ENCODE results near the gene MICOS13. TPM values are rescaled to one million over a fixed set of nuclear protein-coding genes. Genes with fewer than 3 reads are reported as not detected.
"Not testable (repeated sequence)": the region's sequence is repeated elsewhere in the genome, so short reads cannot be mapped to it uniquely, and the experiment has no call there.

MICOS13 gene
- total RNA-seq, 2 donors from 2014 or later: 29.5 to 38.7 TPM

DNA sequence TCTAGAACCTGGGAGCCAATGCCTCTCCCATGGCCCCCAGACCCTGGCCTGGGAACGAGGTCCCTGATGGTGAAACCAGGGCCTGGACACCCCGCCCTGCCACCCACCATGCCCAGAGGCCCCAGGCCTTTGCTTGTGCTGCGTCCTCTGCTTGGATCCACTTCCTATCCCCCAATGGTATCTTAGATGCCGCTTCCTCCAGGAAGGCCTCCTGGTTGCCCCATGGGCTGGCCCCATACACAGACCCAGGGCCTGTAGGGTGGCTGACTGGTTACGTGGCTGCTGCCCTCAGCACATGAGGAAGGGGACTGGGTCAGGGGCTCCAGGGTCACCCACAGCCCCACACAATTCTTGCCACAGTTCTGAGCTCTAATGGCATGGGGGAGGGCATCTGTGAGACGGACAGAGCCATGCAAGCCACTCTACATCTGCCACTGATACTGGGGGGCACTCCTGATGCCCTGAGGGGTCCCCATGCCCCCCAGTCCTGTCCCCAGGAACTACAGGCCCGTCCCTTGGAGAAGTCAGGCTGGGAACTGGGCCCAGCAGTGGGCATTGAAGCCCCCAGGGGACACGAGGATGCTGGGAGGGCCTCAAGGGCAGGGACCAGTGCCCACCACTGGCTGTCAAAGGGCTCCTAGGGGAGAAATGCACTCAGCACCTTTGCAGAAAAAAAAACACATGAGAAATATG, 14.8 kb upstream of the MICOS13 start:
- Mint-ChIP-seq H3K27ac (peak overlapping the region; percentile 99), H3K9me3 (no peaks in the 10 kb centered on the region), H3K36me3 (ENCODE audit: low read depth) (peaks cover 86% of the 10 kb centered on the region), H3K4me1 (peaks cover under 1% of the 10 kb centered on the region), H3K27me3 (no peaks in the 10 kb centered on the region), H3K4me3 (peak overlapping the region; percentile 99)
- ATAC-seq (replicated peaks): no peak

DNA sequence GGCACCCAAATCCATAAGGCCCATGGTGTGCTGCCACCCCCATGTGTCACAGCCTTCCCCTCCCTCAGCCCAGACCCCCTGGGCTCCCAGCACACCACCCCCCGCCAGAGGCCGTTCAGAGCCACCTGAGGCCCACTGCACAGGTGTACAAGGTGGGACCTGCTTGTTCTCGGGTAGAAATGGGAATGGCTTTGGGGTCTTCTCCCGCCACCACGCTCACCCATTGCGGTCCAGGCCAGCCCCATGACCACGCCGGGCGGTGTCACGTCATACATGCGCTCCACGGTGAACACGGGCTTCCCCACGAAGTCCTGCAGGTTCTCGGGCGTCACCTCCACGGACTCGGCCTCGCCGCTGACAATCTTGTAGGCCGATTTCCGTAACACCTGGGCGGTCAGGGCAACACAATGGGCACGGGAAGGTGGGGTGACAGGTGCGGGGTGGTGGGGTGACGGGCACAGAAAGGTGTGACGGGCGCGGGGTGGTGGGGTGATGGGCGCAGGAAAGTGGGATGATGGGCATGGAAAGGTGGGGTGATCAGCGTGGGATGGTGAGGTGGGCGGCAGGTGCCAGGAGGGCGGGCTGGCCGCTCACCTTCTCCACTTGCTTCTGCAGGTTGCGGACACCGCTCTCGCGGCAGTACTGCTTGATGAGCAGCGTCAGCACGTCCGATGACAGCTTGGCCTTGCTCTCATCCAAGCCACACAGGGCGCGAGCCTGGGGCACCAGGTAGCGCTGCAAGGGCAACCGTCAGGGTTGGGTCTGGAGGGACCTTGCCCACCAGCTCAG, 14.0 kb upstream of the MICOS13 start:
- H3K4me1 Mint-ChIP-seq: peaks cover 4% of the 10 kb centered on the region
- H3K9me3 Mint-ChIP-seq: no peaks in the 10 kb centered on the region
- peak overlapping the region; percentile 99 for H3K4me3 Mint-ChIP-seq
- no peak for ATAC-seq (replicated peaks)
- H3K36me3 Mint-ChIP-seq (ENCODE audit: low read depth): peaks cover 87% of the 10 kb centered on the region
- H3K27ac Mint-ChIP-seq: peak overlapping the region; percentile 99
- H3K27me3 Mint-ChIP-seq: no peaks in the 10 kb centered on the region

DNA sequence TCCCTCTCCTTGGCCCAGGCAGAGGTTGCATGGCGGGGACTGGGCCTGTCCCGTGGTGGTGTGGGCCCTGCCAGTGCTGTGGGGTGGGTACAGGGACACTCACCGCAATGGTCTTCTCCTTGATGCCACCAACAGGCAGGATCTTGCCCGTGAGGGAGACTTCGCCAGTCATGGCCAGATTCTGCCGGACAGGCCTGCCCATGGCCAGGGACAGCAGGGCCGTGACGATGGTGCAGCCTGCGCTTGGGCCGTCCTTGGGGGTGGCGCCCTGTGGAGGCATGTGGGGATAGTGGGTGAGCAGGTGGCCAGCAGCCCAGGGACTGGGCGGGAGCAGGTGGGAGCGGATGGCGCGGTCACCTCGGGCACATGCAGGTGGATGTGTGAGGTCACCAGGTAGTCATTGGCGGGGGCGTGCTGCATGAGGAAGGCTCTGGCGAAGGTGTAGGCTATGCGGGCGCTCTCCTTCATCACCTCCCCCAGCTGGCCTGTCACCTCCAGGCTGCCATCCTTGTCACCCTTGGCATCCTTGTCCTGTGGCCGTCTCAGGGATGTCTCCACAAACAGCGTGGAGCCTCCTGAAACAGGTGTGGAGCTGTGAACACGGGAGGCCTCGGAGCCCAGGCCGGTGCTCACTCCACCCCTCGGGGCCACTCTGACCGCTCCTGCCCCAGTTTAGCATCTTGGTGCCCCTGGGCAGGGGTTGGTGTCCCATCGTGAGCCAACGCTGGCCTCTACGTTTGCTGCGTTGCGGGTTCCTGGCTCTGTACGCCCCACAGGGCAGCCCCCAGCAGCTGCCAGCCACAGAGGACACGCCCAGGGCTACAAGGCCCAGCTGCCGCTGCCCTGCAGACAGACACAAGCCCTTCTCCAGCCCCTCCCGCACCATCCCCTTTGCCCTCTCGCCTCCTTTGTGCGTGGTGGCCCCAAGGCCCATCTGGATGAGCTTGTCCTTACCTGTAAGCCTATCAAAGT, 13.2 kb upstream of the MICOS13 start:
- peaks cover 4% of the 10 kb centered on the region for H3K4me1 Mint-ChIP-seq
- H3K27ac Mint-ChIP-seq: peak overlapping the region; percentile 99

DNA sequence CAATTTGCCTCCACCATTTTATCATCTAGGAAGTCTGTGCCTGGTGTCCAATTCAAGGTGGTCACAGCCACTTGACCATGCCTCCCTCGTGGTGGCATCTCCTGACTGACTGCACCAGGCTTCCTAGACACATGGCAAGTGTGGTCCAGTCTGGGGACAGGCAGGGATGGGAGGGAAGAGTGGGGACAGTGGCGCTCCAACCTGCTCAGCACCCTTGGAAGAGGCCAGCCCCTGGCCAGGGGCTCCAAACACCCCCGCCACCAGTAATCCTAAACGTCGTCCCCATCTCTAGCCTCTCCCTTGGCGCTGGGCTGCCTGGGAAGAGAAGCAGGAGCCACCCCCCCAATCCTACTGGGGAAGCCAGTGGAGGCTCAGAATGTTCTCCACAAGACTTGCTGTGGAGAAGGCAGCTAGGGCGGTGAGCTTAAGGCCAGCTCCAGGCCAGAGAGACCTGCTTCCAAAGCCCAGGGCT, 12.4 kb upstream of the MICOS13 start:
- H3K9me3 Mint-ChIP-seq: no peaks in the 10 kb centered on the region

More for the DNA sequence above, 13.2 kb upstream of the MICOS13 start:
- H3K4me3 Mint-ChIP-seq: peak overlapping the region; percentile 99
- H3K36me3 Mint-ChIP-seq (ENCODE audit: low read depth): peaks cover 78% of the 10 kb centered on the region
- ATAC-seq (replicated peaks): no peak
- H3K27me3 Mint-ChIP-seq: no peaks in the 10 kb centered on the region
- H3K9me3 Mint-ChIP-seq: no peaks in the 10 kb centered on the region

DNA sequence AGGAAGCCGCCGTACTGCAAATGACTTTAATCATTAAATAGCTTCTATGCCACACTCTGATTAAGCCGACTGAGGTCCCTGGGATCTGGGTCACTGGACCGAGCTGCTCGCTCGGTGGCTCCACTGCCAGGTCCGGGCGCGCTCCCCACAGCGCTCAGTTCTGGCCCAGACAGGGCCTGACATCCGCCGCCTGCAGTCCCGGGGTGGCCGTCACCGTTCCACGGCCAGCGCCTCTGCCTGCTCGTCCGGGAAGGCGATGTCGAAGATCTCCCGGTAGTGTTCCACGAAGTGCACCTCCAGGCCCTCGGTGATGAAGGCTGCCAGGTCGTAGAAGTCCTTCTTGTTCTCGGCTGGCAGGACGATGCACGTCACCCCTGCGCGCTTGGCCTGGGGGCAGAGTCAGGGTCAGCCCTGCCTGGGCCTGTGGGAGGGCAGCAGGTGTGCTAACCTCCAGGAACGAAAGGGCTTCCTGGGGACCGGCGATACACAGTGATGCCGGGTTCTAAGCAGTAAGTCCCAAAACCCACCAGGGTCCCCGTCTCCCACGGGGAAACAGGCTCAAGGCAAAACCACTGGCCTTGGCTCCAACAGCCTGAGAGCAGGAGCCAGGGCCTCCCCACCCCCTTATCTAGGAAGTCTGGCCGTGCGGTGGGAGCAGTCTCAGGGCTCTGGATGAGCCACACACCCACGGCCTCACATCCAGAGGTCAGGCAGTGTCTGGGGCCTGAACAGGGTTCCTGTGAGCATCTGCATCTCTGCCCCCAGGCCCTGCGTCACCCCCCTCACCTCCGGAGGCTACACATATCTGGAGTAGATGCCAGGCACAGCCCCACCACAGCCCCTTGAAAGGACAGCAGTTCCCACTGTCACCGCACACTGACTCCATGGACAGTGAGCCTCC, 11.8 kb upstream of the MICOS13 start:
- Mint-ChIP-seq H3K27ac (peak overlapping the region; percentile 99), H3K4me3 (peak overlapping the region; percentile 99), H3K36me3 (ENCODE audit: low read depth) (peaks cover 68% of the 10 kb centered on the region), H3K9me3 (no peaks in the 10 kb centered on the region), H3K4me1 (peaks cover 4% of the 10 kb centered on the region), H3K27me3 (no peaks in the 10 kb centered on the region)
- ATAC-seq (replicated peaks): no peak

More for the DNA sequence above, 12.4 kb upstream of the MICOS13 start:
- Mint-ChIP-seq H3K4me3 (peak overlapping the region; percentile 99), H3K36me3 (ENCODE audit: low read depth) (peaks cover 75% of the 10 kb centered on the region), H3K27ac (peak overlapping the region; percentile 99), H3K4me1 (peaks cover 4% of the 10 kb centered on the region), H3K27me3 (no peaks in the 10 kb centered on the region)
- ATAC-seq (replicated peaks): no peak

DNA sequence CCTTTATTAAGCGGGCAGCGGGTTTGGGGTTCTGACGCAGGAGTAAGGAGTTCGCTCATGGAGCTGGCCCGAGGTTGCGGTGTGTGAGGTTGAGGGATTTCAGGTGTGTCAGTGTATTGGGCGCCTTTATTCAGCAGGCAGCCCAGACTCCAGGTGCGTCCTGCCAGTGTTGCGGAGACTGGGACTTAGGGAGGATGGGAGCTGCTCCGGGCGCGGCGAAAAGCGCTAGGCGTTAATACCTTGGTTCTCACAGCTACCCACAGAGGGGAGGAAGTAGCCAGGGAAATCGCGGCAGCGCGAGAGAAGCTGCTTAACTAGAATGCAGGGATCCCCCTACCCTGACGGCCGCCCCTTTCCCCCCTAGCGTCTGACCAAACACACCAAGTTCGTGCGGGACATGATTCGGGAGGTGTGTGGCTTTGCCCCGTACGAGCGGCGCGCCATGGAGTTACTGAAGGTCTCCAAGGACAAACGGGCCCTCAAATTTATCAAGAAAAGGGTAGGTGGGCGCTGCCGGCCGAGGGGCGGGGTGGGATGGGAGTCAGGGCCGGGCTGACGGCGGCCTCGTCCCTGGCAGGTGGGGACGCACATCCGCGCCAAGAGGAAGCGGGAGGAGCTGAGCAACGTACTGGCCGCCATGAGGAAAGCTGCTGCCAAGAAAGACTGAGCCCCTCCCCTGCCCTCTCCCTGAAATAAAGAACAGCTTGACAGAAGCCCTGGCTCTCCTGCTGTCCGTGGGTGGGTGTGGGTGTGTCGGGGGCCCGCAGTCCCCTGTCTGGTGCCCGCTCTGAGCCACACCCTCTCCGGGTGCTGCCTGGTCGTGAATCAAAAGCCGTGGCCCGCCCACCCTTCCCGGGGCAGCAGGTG, 10.9 kb upstream of the MICOS13 start:
- ATAC-seq (replicated peaks): peak; percentile 6
- H3K27me3 Mint-ChIP-seq: no peaks in the 10 kb centered on the region
- H3K4me1 Mint-ChIP-seq: peaks cover 4% of the 10 kb centered on the region
- H3K9me3 Mint-ChIP-seq: no peaks in the 10 kb centered on the region
- H3K36me3 Mint-ChIP-seq (ENCODE audit: low read depth): peaks cover 61% of the 10 kb centered on the region
- peak overlapping the region; percentile 99 for H3K4me3 Mint-ChIP-seq
- H3K27ac Mint-ChIP-seq: peak overlapping the region; percentile 99

DNA sequence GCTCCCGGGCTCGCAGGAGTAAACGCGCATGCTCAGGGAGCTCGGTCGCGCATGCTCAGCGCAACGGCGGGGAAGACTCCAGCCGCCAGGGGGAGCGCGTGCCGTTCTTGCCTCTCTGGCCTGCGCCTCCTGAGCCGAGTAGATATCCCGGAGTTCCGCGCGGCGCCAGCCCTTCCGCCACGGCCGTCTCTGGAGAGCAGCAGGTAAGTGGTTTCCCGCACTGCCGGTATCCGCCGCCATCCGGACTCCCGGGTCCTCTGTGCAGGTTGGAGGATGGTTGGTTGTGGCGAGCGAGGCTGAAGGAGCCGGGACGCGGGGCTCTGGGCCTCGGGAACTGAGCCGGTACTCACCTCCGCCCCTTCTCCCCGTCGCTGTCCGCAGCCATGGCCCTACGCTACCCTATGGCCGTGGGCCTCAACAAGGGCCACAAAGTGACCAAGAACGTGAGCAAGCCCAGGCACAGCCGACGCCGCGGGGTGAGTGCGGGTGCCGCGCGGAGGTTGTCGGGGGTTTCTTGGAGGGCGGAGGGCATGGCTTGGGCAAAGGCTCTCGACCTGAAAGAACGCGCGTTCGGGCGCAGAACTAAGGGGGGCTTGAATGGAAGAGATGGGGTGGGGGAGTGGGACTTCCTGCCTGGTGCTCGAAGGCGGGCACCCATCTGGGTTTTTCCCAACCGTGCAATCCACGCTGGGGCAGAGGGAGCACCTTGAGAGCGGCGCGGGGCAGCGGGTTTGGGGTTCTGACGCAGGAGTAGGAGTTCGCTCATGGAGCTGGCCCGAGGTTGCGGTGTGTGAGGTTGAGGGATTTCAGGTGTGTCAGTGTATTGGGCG, 10.0 kb upstream of the MICOS13 start, which contains the start of gene RPL36:
TSS of gene RPL36 (plus strand) at position 171 of the 830 bp plus-strand sequence. CDS start at position 384, 213 bp downstream.
- Mint-ChIP-seq H3K9me3 (no peaks in the 10 kb centered on the region), H3K27me3 (no peaks in the 10 kb centered on the region), H3K27ac (peak within 1 kb of the TSS; percentile 99), H3K4me1 (peaks cover 4% of the 10 kb centered on the region), H3K4me3 (peak within 1 kb of the TSS; percentile 99), H3K36me3 (ENCODE audit: low read depth) (peaks cover 56% of the 10 kb centered on the region)
- peak; percentile 56 for ATAC-seq (replicated peaks)

DNA sequence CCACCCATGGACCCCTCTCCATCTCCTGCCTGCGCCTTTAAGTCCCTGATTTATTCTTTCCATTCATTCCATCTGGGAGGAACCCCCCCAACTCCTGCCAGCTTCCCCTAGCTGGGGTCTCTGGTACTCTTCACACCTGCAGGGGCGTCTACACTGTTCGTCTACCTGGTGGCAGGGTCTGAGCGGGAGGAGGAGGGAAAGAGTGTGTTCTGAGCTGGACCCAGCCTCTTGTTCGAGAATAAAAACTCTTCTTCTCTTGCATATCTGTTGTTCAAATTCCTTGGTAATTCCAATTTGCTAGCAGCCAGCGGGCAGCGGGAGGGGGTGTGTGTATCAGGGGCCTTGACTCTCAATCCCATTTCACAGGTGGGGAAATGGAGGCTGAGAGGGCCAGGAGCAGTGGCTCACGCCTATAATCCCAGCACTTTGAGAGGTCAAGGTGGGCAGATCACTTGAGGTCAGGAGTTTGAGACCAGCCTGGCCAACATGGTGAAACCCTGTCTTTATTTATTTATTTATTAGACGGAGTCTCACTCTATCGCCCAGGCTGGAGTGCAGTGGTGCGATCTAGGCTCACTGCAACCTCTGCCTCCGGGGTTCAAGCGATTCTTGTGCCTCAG, 8.1 kb upstream of the MICOS13 start:
- peak overlapping the region; percentile 44 for H3K27ac Mint-ChIP-seq
- peaks cover 36% of the 10 kb centered on the region for H3K36me3 Mint-ChIP-seq (ENCODE audit: low read depth)
- ATAC-seq (replicated peaks); H3K4me1 Mint-ChIP-seq; H3K9me3 Mint-ChIP-seq; H3K27me3 Mint-ChIP-seq: not testable (repeated sequence)
- H3K4me3 Mint-ChIP-seq: peak overlapping the region; percentile 74

DNA sequence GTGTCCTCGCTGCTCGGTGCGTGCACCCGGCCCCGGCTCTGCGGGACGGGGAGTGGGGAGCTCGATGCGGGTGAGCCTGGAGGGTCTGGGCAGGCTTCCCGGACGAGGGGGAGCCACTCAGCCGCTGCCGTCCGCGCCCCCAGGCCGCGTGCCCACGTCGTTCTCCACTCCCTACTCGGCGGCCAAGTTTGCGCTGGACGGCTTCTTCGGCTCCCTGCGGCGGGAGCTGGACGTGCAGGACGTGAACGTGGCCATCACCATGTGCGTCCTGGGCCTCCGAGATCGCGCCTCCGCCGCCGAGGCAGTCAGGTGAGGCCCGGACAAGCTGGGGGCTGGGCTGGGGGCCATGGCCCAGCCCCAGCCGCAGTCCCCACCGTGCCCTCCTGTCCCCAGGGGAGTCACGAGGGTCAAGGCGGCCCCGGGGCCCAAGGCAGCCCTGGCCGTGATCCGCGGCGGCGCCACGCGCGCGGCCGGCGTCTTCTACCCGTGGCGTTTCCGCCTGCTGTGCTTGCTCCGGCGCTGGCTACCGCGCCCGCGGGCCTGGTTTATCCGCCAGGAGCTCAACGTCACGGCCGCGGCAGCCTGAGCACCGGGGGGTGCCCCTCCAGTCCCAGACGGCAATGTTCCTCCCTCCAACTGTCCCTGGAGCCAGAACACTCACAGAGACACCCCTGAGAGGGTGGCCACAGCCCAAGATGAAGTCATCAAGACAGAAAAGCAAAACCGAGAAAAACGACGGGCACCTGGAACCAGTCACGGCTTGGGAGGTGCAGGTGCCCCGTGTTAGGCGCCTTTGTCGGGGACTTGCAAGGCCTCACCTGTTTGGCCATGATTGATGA, 7.3 kb upstream of the MICOS13 start:
- no peak for ATAC-seq (replicated peaks)
- peak overlapping the region; percentile 44 for H3K27ac Mint-ChIP-seq
- H3K27me3 Mint-ChIP-seq: no peaks in the 10 kb centered on the region
- H3K36me3 Mint-ChIP-seq (ENCODE audit: low read depth): peaks cover 28% of the 10 kb centered on the region
- H3K9me3 Mint-ChIP-seq: no peaks in the 10 kb centered on the region
- peak overlapping the region; percentile 74 for H3K4me3 Mint-ChIP-seq
- peaks cover 4% of the 10 kb centered on the region for H3K4me1 Mint-ChIP-seq

DNA sequence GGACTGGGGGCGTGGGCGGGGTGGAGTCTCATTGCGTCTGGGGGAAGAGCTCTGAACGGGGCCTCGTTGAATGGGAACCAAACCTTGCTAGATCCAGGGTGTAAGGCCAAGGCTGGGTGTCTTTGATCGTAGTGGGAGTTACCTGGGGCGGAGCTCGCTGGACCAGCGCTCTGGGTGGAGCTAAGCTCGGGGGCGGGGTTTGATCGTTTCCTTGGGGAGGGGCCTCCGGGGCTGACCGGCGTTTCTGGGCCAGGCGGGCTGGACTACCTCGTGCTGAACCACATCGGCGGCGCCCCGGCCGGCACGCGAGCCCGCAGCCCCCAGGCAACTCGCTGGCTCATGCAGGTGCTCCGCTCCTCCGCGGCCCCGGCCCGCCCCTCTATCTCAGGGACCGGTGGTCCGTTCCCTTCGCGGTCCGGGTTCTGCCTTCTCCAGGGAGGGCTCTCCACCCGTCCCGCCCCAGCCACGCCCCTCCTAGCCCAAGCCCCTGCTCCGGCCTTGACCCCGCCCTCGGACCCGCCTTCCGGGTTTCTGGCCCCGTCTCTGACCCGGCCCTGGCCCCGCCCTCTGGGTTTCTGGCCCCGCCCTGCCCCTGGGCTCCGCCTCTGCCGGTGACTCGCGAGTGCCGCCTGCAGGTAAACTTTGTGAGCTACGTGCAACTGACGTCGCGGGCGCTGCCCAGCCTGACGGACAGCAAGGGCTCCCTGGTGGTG, 6.5 kb upstream of the MICOS13 start:
- Mint-ChIP-seq H3K27me3 (no peaks in the 10 kb centered on the region), H3K36me3 (ENCODE audit: low read depth) (peaks cover 21% of the 10 kb centered on the region), H3K4me3 (peak overlapping the region; percentile 74), H3K9me3 (no peaks in the 10 kb centered on the region), H3K4me1 (peaks cover 11% of the 10 kb centered on the region), H3K27ac (peak overlapping the region; percentile 81)
- peak; percentile 69 for ATAC-seq (replicated peaks)

All from activated T-helper 17 cell treated with anti-CD3 and anti-CD28 coated beads, Interleukin-2, amount 50 U/mL, for 72 hours (primary cell).